8988T (cell line): Measurements from ENCODE around the gene SDHAF2.
"Not testable (repeated sequence)": the region's sequence is repeated elsewhere in the genome, so short reads cannot be mapped to it uniquely, and the experiment has no call there.

Experiments
- DNase-seq: peaks from one replicate; pipeline ENCODE4 v3.0.0; 2011

The SDHAF2 gene

DNA sequence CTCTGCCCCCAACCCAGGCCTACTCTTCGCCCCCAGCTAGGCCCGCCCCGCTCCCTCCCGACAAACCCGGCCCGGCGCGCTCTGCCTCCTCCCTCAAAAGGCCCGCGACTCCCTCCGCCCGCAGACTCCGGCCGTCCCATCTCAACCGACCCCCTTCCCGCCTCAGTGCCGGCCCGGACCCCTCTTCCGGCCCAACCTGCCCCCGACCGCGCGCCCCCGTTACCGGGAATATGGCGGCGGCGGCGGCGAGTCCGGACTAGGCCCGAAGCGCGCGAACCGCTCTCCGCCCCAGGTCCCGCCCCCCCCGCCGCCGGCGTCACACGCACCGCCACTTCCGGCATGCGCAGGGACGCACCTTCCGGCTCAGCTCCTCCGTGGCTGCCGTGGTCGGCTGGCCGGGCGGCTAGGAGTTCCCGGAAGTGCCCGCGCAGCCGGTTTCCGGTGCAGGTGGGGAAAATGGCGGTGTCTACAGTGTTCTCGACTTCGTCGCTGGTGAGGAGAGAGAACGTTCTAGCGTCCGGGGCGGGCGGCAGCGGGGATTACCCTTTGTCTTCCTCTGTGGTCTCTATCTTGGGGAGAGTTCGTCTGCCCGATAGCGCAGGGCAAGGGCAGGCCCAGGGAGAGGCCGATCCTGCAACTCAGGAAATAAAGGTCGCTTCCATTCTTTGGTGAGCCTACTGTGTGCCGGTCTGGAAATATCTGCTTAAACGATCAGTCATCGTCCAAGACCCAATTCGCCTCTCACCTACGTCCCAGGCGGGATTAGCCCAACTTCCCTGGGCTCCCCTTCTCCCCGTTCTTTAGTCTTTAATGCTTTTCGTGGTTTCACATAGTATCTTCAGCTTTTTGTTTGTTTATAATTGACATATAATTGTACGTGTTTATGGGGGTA, at the start of gene SDHAF2, which contains the start of gene CPSF7:
TSS of gene SDHAF2 (plus strand) at position 434 of the 892 bp plus-strand sequence. CDS start at position 457, 23 bp downstream.
TSS of gene CPSF7 (minus strand) at position 285 of the 892 bp plus-strand sequence. CDS start 740 bp downstream, outside the sequence.
- peak; percentile 89 for DNase-seq

DNA sequence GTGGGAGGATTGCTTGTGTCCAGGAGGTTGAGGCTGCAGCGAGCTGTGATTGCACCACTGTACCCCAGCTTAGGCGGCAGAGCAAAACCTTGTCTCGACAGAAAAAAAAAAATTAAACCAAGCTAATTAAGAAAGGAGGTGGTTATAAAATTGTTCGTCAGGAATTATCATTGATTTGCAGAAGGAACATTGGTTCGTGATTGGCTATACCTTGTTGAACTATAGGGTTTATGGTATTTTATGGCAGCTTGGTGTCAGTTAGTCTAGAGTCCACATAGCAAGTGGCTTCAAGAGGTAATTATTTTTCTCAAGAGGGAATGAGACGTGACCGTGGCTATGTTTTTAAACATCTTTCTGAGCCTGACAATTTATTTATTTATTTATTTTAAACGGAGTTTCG, 49.0 kb upstream of the SDHAF2 start:
- DNase-seq = no peak

GRCh38 chr11:61383859-61384258, 46.1 kb upstream of the SDHAF2 start:
- not testable (repeated sequence) for DNase-seq

- DNase-seq = peak; percentile 29
Observed at GRCh38 chr11:61384271-61385242, 45.4 kb upstream of the SDHAF2 start.

GRCh38 chr11:61390161-61390560, 39.8 kb upstream of the SDHAF2 start:
- no peak for DNase-seq

DNA sequence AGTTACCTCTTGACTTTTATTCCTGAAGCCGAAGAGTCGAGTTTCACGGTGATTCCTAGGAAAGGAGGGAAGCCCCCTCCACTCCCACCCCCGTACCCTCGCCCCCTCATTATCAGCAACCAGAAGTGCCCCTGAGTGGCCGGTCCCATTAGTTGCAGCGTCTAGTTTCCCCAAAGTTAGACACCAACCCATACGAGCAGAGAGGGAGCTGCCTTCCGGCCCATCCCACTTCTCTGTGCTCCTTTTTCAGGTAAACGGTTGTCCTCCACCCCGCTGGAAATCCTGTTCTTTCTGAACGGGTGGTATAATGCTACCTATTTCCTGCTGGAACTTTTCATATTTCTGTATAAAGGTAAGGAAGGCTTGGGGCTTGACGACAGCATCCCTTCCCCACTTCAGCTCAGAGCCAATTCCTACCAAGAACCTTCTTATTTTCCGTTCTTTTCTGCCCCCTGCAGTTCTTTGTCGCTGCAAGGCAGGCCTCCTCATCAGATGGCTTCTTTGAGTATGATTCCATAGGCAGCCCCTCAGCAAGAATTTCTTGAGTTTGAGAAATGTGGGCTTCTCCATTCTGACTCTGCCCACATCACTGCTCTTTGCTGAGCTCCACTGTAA, 36.8 kb upstream of the SDHAF2 start:
- DNase-seq = peak; percentile 43

DNA sequence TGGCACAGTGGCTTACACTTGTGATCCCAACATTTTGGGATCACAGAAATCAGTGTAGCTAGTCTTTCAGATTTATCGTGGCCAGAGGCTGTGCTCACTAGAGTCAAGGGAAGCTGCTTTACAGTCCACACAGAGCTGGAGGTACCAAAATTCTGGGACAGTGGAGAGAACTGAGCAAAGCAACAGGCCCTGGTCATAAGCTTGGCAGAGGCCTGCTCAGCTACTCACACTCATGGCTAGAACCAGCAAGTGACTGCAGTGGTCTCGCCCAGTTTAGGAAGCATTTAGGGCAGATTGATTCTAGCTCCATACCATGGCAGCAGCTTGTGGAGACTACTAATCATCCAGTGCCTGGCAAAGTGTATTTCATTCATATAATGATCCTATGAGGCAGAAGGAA, 28.8 kb upstream of the SDHAF2 start:
- no peak for DNase-seq

DNA sequence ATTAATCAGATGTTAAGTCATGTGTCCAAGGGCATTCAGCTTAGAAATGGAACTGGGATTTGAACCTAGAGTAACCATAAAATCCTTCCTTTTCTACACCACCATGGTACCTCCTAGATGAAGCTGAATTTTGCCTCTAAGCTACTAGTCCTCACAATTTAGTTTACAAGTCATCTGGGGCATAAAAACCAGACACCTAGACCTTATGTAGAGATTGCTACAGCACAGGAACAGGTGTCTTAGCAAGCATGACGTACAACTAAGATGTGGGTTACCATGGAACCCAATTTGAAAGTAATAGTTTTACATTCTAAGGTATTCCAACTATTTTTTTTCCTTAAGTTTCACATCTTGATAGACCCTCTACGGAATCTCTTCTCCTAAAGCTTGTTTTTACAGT, 28.4 kb upstream of the SDHAF2 start:
- no peak for DNase-seq

DNA sequence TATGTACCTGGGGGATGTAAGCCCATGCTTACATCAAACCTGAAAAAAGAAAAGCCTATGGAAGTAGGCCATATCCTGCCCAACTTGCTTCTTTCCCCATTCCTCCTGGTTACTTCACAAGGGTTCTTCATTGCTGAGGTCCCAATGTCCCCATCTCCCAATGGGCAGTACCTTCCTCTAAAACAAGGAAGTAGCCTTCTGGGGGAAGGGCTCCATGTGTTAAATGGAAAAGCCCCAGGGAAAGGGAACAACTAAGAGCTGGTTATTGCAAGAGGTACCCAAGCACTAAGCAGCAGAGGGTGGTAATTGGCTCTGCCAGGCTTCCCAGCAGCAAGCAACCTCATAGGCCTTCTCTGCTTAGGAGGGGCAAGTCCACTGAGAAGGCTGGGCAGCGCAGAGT, 26.3 kb upstream of the SDHAF2 start:
- no peak for DNase-seq

GRCh38 chr11:61404103-61404502, 25.8 kb upstream of the SDHAF2 start:
- DNase-seq = no peak

- no peak for DNase-seq
Observed at GRCh38 chr11:61404641-61405040, 25.3 kb upstream of the SDHAF2 start.

DNA sequence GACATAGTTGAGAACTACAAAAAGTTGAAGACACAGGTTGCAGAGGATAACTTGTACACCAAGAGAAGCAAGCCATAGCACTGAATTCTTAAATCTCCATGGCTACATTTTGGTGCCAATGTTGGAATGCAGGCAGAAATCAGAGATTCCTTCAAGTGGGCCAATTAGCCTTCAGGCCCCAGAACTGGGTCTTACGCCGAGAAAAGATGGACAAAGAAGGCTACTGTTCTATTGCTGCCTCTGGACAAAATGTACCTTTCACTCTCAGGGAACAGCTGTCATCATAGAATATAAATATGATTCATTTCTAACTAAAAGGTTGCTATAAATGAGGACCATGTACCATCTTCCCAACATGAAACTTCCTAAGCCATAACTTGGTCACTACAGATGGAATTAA, 23.9 kb upstream of the SDHAF2 start:
- no peak for DNase-seq

GRCh38 chr11:61406991-61407728, 22.8 kb upstream of the SDHAF2 start:
- DNase-seq = no peak

- DNase-seq = no peak
Observed at GRCh38 chr11:61411589-61411988, 18.3 kb upstream of the SDHAF2 start.

GRCh38 chr11:61413496-61413895, 16.4 kb upstream of the SDHAF2 start:
- no peak for DNase-seq

DNA sequence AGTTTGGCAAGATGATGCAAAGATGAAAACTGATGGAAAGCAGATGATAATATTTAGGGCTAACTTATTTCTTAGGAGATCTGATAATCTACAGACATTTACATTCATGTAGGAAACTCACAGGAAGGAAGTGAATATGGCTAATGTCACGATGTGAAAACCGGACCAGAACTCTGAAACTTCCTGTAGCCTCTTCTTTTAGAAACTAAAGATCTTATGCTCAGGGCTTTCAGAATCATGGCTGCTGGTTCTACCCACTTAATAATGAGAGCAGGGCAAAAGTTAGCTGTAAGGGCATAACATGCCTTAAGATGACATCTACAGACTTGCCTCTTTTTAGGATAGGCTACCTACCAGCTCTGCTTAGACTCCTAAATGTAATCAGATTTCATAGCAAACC, 15.4 kb upstream of the SDHAF2 start:
- DNase-seq = no peak

- no peak for DNase-seq
Observed at GRCh38 chr11:61415381-61415780, 14.5 kb upstream of the SDHAF2 start.

DNA sequence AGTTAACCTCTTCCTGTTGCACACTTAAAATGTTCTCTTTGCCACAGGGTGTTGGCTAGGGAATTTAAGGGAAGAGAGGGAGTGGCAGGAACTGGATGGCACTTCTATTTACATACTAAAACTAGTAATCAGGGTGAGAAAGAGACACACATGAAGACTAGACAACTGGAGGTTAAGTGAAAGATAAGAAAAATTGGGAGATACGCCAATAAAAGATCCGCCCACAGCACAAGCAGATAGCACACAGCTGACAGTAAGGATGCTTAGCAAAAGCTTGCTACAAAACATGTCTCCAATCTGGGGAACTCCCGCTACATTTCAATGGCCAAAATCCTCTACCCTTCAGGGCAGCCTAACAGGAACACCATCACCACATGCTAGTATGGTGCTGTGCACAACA, 13.0 kb upstream of the SDHAF2 start:
- DNase-seq = no peak

GRCh38 chr11:61417670-61418069, 12.3 kb upstream of the SDHAF2 start:
- no peak for DNase-seq

DNA sequence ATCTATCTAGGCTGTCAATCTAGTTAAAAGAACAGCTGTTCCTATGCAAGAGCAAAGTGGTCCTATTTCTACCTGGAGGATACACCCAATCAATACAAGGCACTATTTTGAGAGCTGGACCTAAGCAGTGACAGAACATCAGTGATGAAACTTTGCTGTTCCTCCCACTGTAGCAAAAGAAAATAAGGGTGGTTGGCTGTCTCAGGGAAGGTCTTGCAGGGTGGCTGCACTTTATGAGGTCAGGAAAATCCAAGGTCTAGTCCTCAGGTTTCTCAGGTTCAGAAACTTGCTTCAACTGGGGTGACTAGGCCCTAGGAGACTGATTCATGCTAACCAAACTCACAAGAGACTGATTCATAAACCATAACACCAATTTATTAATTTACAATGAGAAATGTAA, 11.8 kb upstream of the SDHAF2 start:
- DNase-seq = no peak

DNA sequence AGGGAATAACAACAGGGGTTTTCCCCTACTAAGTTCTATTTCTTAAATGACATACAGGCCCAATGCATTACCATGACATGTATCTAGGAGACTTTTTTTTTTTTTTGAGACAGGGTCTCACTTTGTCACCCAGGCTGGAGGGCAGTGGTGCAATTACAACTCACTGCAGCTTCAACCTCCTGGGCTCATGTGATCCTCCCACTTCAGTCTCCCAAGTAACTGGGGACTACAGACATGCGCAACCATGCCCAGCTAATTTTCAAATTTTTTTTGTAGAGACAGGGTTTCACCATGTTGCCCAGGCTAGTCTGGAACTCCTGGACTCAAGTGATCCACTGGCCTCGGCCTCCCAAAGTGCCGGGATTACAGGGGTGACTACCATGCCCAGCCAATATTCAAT, 7.7 kb upstream of the SDHAF2 start:
- DNase-seq = no peak
